Loucy (cell line): ENCODE results near the gene GMCL2.

Experiments
- CTCF ChIP-seq: fragments of 200-600 bp; sonication (generic); conservative IDR thresholded peaks from 2 replicates; pipeline ENCODE4 v1.5.1; 2014; ENCODE audit warnings: mild to moderate bottlenecking, antibody characterized with exemption, low read length
- EZH2phosphoT487 ChIP-seq: fragments of 200-600 bp; IDR thresholded peaks from 2 replicates; pipeline ENCODE4 v1.6.1; 2018; ENCODE audit warnings: antibody characterized with exemption, mild to moderate bottlenecking, moderate library complexity, borderline replicate concordance

GRCh38 chr5:178213003-178213461, 25.9 kb upstream of the GMCL2 start:
- no peak for TF ChIP-seq CTCF
- TF ChIP-seq EZH2phosphoT487: no peak
